ENCODE data around the gene NPC1L1. TPM values are rescaled to one million over a fixed set of nuclear protein-coding genes. Genes with fewer than 3 reads are reported as not detected.
"Not testable (repeated sequence)": the region's sequence is repeated elsewhere in the genome, so short reads cannot be mapped to it uniquely, and the experiment has no call there.

Gene NPC1L1
- total RNA-seq, 3 donors from 2014 or later: 0.03 TPM; not detected in 2

DNA sequence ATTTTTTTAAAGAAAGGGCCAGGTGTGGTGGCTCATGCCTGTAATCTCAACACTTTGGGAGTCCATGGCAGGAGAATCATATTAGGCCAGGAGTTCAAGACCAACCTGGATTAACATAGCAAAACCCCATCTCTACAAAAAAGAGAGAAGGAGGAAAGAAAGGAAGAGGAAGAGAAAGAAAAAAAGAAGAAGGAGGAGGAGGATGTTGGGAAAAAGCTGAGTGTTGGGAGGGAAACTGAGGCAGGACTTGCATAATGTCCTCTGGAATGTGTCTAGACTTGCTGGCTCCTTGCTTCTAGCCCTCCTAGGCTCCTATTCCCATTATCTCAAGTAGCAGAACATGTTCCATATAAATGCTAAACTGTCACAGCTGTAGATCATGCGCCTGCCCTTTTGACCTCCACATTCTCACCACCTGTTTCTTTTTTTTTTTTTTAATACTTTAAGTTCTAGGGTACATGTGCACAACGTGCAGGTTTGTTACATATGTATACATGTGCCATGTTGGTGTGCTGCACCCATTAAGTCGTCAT lies 11.4 kb upstream of the NPC1L1 start:
- not testable (repeated sequence) for H3K4me3 Mint-ChIP-seq; H3K9me3 Mint-ChIP-seq; H3K27me3 Mint-ChIP-seq (ENCODE audit: low read depth); H3K4me1 Mint-ChIP-seq (ENCODE audit: low read depth); ATAC-seq; DNase-seq; H3K36me3 Mint-ChIP-seq (ENCODE audit: insufficient read depth)

GRCh38 chr7:44549457-44549856 lies 8.3 kb upstream of the NPC1L1 start:
- Mint-ChIP-seq H3K9me3 (no peaks in the 10 kb centered on the region), H3K27me3 (ENCODE audit: low read depth) (peaks cover 8% of the 10 kb centered on the region), H3K4me1 (ENCODE audit: low read depth) (peaks cover 5% of the 10 kb centered on the region), H3K4me3 (no peak overlapping the region), H3K36me3 (ENCODE audit: insufficient read depth) (no peaks in the 10 kb centered on the region)
- DNase-seq (no peak), ATAC-seq (no peak)

DNA sequence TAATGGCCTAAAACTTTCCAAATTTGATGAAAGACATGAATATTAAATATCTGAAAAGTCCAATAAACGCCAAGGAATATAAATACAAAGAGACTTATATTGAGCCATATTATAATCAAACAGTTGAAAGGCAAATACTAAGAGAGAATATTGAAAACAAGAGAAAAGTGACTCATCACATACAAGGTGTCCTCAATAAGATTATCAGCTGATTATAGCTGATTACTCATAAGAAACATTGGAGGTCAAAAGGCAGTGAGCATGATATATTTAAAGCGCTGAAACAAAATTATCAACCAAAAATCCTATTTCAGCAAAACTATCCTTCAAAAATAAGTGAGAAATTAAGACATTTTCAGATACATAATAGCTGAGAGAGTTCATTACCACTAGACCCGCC lies 7.8 kb upstream of the NPC1L1 start:
- Mint-ChIP-seq H3K9me3 (no peaks in the 10 kb centered on the region), H3K4me3 (no peak overlapping the region), H3K36me3 (ENCODE audit: insufficient read depth) (no peaks in the 10 kb centered on the region), H3K4me1 (ENCODE audit: low read depth) (peaks cover 5% of the 10 kb centered on the region), H3K27me3 (ENCODE audit: low read depth) (peaks cover 8% of the 10 kb centered on the region)
- DNase-seq (no peak), ATAC-seq (peak in 1 of 2 donors; percentile 32)

- H3K9me3 Mint-ChIP-seq: no peaks in the 10 kb centered on the region
- peaks cover 10% of the 10 kb centered on the region for H3K27me3 Mint-ChIP-seq (ENCODE audit: low read depth)
- H3K4me1 Mint-ChIP-seq (ENCODE audit: low read depth): peaks cover 5% of the 10 kb centered on the region
- H3K36me3 Mint-ChIP-seq (ENCODE audit: insufficient read depth): no peaks in the 10 kb centered on the region
- DNase-seq (no peak), ATAC-seq (no peak)
- no peak overlapping the region for H3K4me3 Mint-ChIP-seq
Measured at GRCh38 chr7:44547536-44548231, 6.6 kb upstream of the NPC1L1 start.

DNA sequence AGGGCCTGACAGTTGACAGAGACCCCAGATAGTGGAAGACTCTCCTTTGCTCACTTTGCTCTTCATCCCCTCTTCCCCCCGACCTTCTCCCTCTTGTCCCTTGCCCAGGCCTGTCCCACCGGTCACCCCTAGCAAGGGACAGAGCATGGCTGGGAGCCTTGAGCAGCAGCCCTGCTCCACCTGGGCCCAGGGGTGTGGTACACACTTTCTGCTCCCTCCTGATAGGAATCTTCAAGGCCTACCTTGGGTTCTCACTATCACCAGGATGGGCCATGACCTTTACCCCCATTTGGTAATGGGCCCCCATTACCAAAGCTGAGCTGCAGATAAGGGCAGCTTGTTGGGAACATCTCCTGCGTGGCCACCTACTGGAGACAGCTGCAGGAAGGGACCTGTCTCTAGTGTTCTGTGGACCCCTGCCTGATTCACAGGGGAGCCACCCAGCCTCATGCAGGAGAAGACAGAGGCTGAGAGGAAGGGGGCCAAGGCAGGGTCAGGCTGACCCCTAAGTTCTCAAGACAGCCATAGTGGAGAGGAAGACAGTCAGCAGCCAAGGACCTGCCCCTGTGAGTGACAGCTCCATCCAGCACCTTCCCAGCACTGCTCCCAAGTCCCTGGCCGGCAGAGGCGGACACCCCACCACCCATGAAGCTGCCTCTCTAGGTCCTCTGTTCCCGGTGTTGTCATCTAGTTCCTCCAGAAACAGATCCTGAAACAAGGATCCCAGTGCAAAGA lies 913 bp upstream of the NPC1L1 start:
- no peak for DNase-seq
- no peak overlapping the region for H3K4me3 Mint-ChIP-seq
- no peaks in the 10 kb centered on the region for H3K4me1 Mint-ChIP-seq (ENCODE audit: low read depth)
- no peak for ATAC-seq
- H3K9me3 Mint-ChIP-seq: no peaks in the 10 kb centered on the region
- H3K27me3 Mint-ChIP-seq (ENCODE audit: low read depth): peaks cover 8% of the 10 kb centered on the region
- H3K36me3 Mint-ChIP-seq (ENCODE audit: insufficient read depth): no peaks in the 10 kb centered on the region

DNA sequence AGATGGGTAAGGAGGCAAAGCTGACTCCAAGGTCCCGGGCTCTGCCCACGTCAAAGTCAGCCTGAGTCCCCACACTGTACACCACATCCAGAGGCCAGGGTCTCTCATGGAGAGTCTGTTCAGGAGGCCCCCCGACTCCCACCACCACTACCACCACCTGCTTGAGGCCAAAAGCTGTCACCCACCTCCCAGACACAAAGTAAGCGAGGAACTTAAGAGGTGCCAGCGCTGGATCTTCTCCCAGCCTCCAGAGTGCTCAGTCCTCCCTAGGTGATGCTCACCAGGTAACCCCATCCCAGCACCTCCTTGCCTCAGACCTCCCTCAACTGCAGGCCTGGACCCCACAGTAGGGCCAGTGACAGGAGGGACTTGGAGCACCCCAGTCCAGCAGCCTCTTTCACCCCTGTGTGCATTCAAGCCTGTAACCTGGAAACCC lies 520 bp downstream of the NPC1L1 start:
- H3K36me3 Mint-ChIP-seq (ENCODE audit: insufficient read depth): no peaks in the 10 kb centered on the region
- H3K4me1 Mint-ChIP-seq (ENCODE audit: low read depth): no peaks in the 10 kb centered on the region
- DNase-seq: no peak
- no peak for ATAC-seq
- no peak overlapping the region for H3K4me3 Mint-ChIP-seq
- H3K9me3 Mint-ChIP-seq: no peaks in the 10 kb centered on the region
- H3K27me3 Mint-ChIP-seq (ENCODE audit: low read depth): peaks cover 2% of the 10 kb centered on the region

DNA sequence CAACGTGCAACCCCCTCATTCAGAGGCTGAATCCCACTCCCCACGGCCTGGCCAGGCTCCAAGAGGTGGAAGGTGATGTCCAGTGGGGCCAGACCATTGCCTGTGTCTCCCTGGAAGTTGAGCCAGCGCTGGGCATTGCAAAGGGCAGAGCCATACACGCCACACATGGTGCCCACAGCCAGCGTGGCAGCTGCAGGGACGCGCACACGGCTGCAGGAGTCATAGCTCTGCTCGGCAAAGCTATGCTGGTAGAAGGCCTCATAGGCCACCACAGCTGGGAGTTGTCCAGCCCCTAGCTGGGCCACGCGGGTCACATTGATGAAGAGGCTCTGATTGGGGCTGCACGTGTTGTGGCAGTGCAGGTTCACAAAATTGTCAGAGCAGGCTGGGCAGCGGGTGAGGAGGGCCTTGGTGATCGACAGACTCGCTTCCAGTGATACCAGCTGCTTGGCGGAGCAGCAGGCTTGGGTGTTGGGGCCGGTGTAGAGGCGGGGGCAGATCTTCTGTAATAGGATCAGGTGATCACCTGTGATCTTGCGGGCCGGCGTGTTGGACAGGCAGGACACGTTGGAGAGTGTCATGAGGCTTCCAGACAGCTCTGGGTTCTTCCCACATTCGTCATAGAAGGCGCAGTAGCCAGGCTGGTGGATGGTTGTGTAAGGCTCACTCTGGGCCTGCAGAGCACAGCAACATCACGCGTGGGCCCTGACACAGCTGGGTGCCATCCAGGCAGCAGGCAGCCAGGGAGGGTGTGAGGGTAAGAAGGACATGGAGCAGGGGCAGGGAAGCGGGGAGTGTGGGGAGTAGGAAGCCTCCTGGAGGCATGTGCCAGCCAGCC lies 1.2 kb downstream of the NPC1L1 start:
- ATAC-seq (no peak), DNase-seq (no peak)
- H3K9me3 Mint-ChIP-seq: no peaks in the 10 kb centered on the region
- H3K4me1 Mint-ChIP-seq (ENCODE audit: low read depth): no peaks in the 10 kb centered on the region
- H3K36me3 Mint-ChIP-seq (ENCODE audit: insufficient read depth): no peaks in the 10 kb centered on the region
- peaks cover 2% of the 10 kb centered on the region for H3K27me3 Mint-ChIP-seq (ENCODE audit: low read depth)
- H3K4me3 Mint-ChIP-seq: peak overlapping the region; percentile 16

GRCh38 chr7:44538798-44539668 lies 2.1 kb downstream of the NPC1L1 start:
- H3K4me3 Mint-ChIP-seq: no peak overlapping the region
- no peaks in the 10 kb centered on the region for H3K9me3 Mint-ChIP-seq
- H3K27me3 Mint-ChIP-seq (ENCODE audit: low read depth): peaks cover 2% of the 10 kb centered on the region
- DNase-seq (no peak), ATAC-seq (no peak)
- H3K4me1 Mint-ChIP-seq (ENCODE audit: low read depth): no peaks in the 10 kb centered on the region
- H3K36me3 Mint-ChIP-seq (ENCODE audit: insufficient read depth): no peaks in the 10 kb centered on the region

GRCh38 chr7:44538093-44538797 lies 2.9 kb downstream of the NPC1L1 start:
- ATAC-seq: no peak
- no peaks in the 10 kb centered on the region for H3K4me1 Mint-ChIP-seq (ENCODE audit: low read depth)
- H3K4me3 Mint-ChIP-seq: no peak overlapping the region
- H3K36me3 Mint-ChIP-seq (ENCODE audit: insufficient read depth): no peaks in the 10 kb centered on the region
- H3K27me3 Mint-ChIP-seq (ENCODE audit: low read depth): no peaks in the 10 kb centered on the region
- H3K9me3 Mint-ChIP-seq: no peaks in the 10 kb centered on the region
- DNase-seq: no peak

- Mint-ChIP-seq H3K9me3 (no peaks in the 10 kb centered on the region), H3K36me3 (ENCODE audit: insufficient read depth) (no peaks in the 10 kb centered on the region), H3K4me3 (no peak overlapping the region), H3K27me3 (ENCODE audit: low read depth) (no peaks in the 10 kb centered on the region), H3K4me1 (ENCODE audit: low read depth) (no peaks in the 10 kb centered on the region)
- no peak for DNase-seq
- ATAC-seq: no peak
Measured at GRCh38 chr7:44537442-44537841, 3.7 kb downstream of the NPC1L1 start.

GRCh38 chr7:44536090-44536489 lies 5.0 kb downstream of the NPC1L1 start:
- no peaks in the 10 kb centered on the region for H3K4me1 Mint-ChIP-seq (ENCODE audit: low read depth)
- no peak overlapping the region for H3K4me3 Mint-ChIP-seq
- ATAC-seq (no peak), DNase-seq (no peak)
- no peaks in the 10 kb centered on the region for H3K36me3 Mint-ChIP-seq (ENCODE audit: insufficient read depth)
- no peaks in the 10 kb centered on the region for H3K9me3 Mint-ChIP-seq
- H3K27me3 Mint-ChIP-seq (ENCODE audit: low read depth): no peaks in the 10 kb centered on the region

DNA sequence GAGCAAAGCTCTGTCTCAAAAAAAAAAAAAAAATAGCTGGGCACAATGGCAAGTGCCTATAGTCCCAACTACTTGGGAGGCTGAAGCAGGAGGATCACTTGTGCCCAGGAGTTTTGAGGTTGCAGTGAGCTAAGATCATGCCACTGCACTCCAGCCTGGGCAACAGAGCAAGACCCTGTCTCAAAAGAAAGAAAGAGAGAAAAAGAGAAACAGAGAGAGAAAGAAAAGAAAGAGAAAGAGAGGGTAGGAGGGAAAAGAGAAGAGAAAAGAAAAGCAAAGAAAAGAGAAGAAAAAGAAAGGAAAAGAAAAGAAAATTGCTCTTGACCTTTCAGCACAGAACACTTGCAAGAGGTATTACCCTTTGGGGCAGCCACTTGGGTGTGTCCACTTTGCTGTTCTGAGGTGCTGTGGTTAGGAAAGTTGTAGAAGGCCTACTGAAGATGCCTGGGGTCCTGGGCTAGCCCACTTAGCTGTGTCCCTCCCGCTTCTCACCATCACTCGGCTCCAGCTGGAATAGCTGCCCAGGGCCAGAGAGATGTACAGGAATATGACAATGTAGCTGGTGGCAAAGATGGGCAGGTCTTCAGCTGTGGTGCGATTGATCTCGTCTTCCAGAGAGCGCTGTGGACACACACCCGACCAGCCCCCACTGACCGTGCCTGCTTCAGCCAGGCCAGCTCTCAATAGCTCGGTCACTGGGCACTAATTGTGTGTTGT lies 5.6 kb downstream of the NPC1L1 start:
- ATAC-seq: no peak
- no peak for DNase-seq
- Mint-ChIP-seq H3K27me3 (ENCODE audit: low read depth) (no peaks in the 10 kb centered on the region), H3K4me3 (no peak overlapping the region), H3K36me3 (ENCODE audit: insufficient read depth) (no peaks in the 10 kb centered on the region), H3K4me1 (ENCODE audit: low read depth) (no peaks in the 10 kb centered on the region), H3K9me3 (no peaks in the 10 kb centered on the region)

- Mint-ChIP-seq H3K4me1 (ENCODE audit: low read depth) (no peaks in the 10 kb centered on the region), H3K27me3 (ENCODE audit: low read depth) (no peaks in the 10 kb centered on the region), H3K9me3 (no peaks in the 10 kb centered on the region), H3K36me3 (ENCODE audit: insufficient read depth) (no peaks in the 10 kb centered on the region), H3K4me3 (no peak overlapping the region)
- DNase-seq (peak; percentile 19), ATAC-seq (peak; percentile 86 to 88)
Measured at GRCh38 chr7:44534501-44534900, 6.6 kb downstream of the NPC1L1 start.

Data from activated T-cell treated with anti-CD3 and anti-CD28 coated beads, Interleukin-2, amount 50 U/mL, for 4 hours (primary cell).